Stimulated activated CD4-positive, alpha-beta T cell treated with anti-CD3 and anti-CD28 coated beads, TNF-alpha, amount 100 ng/mL, for 1 hour (primary cell): ENCODE measurements around the gene MTCH1.

Source experiments
- DNase-seq, 3 donors: peaks; one replicate each; pipeline ENCODE4 v3.0.0-alpha.2; 2020; ENCODE audit warnings: low read depth in 3 of 3, low spot score in 1 of 3

Gene MTCH1, protein sequence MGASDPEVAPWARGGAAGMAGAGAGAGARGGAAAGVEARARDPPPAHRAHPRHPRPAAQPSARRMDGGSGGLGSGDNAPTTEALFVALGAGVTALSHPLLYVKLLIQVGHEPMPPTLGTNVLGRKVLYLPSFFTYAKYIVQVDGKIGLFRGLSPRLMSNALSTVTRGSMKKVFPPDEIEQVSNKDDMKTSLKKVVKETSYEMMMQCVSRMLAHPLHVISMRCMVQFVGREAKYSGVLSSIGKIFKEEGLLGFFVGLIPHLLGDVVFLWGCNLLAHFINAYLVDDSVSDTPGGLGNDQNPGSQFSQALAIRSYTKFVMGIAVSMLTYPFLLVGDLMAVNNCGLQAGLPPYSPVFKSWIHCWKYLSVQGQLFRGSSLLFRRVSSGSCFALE

GRCh38 chr6:36985808-36986703, at the start of gene MTCH1:
Gene MTCH1, minus strand, starts transcription at chr6:36986196. Its CDS starts 23 bp downstream, at chr6:36986173.
- DNase-seq, result peak; percentile 66 to 82 (median 78)

- DNase-seq, result no peak
Measured at GRCh38 chr6:37033819-37034795, 48.1 kb upstream of the MTCH1 start.

- no peak for DNase-seq
Measured at GRCh38 chr6:37033255-37033654, 47.3 kb upstream of the MTCH1 start.

DNA sequence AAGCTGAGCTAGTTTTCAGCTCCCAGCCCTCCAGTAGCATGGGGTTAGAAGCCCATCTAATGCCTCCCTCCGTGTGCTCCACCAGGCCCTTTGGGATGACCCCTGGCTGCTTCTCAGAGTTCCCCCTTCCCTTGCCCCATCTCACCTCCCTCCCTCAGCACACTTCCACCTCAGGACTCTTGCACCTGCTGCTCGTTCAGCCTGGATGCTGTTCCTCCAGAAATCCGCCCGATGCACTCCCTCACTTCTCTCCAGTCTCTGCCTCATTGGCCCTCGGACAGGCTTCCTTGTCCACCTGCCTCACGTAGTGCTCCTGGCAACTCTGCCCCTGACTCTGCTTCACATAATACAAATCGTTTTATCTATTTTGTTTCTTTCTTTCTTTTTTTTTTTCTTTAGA, 46.2 kb upstream of the MTCH1 start:
- no peak for DNase-seq

DNA sequence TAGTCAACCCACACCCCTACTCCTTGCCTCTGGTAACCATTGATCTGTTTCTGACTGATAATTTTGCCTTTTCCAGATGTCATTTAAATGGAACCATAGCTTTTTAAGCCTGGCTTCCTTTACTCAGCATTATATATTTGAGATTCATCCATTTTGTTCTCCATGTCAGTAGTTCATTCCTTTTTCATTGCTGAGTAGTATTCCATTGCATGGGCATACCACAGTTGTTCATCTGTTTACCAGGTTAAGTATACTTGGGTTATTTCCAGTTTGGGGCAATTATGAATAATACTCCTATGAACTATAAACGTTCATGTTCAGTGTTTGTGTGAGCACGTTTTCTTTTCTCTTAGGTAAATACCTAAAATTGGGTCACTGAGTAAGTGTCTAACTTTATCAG, 44.6 kb upstream of the MTCH1 start:
- no peak for DNase-seq

DNA sequence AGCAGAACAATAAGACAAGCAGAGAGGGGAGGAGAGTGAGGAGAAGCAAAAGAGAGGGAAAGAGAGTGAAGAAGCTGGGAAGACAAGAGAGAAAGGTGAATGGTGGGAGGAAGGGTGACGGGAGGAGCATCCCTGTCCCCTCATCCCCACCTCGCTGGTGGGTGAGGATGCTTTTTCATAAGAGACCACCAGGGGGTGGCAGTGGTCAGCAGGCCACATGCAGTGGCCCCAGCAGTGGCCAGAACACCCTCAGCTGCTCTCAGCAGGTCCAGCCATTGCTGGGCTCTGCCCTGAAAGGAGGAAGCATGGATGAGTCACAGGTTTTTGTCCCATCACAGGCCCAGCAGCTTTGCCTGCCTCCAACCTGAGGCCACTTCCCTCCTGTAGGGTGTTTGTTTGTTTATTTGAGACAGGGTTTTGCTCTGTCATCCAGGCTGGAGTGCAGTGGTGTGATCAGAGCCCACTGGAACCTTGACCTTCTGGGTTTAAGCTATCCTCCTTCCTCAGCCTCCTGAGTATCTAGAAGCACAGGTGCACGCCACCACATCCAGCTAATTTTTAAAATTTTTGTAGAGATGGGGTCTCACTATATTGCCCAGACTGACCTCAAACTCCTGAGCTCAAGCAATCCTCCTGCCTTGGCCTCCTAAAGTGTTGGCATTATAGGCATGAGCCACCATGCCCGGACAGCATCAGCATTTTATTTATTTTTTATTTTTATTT, 43.4 kb upstream of the MTCH1 start:
- no peak for DNase-seq

GRCh38 chr6:37027811-37028469, 41.9 kb upstream of the MTCH1 start:
- no peak for DNase-seq

GRCh38 chr6:37027036-37027720, 41.2 kb upstream of the MTCH1 start:
- no peak for DNase-seq

DNA sequence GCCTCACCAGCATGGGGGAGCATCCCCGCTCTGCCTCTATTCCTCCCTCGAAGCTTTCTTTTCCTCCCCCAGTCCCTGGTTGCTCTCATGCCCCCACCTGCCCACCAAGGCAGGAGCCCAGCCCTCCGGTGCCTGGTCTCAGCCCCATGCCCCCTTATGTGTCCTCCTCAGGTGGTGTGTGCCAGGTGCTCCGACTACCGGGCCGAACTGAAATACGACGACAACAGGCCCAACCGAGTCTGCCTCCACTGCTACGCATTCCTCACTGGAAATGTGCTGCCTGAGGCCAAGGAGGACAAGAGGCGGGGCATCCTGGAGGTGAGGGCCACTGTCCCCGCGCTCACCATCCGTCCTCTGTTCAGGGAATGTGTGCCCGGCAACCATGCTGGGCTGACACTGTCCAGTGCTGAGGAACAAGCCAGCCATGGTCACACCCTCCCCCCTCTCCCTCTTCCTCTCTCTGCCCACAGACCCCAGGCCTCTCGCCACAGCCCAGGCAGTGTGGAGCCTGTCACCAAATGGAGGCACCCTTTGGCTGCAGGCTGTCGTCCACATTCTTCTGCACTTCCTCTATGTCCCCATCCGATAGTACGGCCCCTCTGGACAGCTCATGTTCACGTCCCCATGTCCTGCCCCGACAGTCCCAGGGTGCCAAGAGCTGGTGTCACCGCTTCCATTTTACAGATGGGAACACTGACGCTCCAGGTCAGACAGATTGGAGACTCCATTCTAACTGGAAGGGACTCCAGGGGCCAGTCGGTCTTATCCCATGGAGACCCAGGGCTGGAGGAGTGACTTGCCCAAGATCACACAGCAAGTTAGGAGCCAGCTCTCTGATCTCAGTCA, 39.8 kb upstream of the MTCH1 start:
- DNase-seq, result no peak

- DNase-seq, result no peak
Measured at GRCh38 chr6:37024656-37025337, 38.8 kb upstream of the MTCH1 start.

DNA sequence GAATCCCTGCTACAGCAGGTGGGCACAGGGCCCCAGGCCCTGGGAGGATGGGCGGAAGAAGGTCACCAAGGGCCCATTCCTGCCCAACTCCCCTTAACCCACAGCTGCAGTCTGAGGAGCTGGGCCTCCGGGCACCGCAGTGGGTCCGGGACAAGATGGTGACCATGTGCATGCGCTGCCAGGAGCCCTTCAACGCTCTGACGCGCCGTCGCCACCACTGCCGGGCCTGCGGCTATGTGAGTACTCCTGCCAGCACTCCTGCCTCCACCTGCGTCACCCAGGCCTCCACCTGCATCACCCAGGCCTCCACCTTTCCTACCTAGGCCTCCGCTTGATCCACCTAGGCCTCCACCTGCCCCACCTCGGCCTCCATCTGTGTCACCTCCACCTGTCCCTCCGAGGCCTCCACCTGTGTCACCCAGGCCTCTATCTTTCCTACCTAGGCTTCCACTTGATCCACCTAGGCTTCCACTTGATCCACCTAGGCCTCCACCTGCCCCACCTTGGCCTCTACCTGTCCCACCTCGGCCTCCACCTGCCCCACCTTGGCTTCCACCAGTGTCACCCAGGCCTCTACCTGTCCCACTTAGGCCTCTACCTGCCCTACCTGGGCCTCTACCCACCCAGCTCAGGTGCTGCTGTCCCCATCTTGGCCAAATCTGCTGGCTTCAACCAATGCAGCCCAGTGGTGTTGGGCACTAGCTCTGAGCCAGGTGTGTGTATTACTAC, 36.3 kb upstream of the MTCH1 start:
- DNase-seq, result no peak

GRCh38 chr6:37021356-37022129, 35.5 kb upstream of the MTCH1 start:
- DNase-seq, result peak; percentile 34 to 57 (median 53)

DNA sequence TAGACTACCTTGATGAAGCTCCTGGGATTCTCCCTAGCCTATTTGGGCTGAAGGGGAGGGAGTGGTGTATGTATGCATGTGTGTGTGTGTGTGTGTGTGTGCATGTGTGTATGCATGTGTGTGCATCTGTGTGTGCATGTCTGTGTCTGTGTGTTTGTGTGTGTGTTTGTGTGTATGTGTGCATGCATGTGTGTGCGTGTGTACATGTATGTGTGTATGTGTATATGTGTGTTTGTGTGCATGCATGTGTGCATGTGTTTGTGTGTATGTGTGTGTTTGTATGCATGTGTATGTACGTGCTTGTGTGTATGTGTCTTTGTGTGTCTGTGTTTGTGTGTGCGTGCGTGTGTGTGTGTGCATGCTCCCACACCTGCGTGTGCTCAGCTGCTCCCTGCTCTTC, 34.8 kb upstream of the MTCH1 start:
- DNase-seq, result no peak

- no peak for DNase-seq
Measured at GRCh38 chr6:37020381-37020780, 34.4 kb upstream of the MTCH1 start.

- DNase-seq, result no peak
Measured at GRCh38 chr6:37019065-37019450, 33.1 kb upstream of the MTCH1 start.
